Inflammatory macrophage treated with lipopolysaccharide for 4 hours (primary cell): ENCODE results near the gene MCRIP2.
"Not testable (repeated sequence)": the region's sequence is repeated elsewhere in the genome, so short reads cannot be mapped to it uniquely, and the experiment has no call there.

Source experiments
- DNase-seq: peaks from one replicate; pipeline ENCODE4 v3.0.0-alpha.2; 2020

The MCRIP2 gene, protein sequence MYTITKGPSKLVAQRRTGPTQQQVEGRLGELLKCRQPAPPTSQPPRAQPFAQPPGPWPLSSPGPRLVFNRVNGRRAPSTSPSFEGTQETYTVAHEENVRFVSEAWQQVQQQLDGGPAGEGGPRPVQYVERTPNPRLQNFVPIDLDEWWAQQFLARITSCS

DNA sequence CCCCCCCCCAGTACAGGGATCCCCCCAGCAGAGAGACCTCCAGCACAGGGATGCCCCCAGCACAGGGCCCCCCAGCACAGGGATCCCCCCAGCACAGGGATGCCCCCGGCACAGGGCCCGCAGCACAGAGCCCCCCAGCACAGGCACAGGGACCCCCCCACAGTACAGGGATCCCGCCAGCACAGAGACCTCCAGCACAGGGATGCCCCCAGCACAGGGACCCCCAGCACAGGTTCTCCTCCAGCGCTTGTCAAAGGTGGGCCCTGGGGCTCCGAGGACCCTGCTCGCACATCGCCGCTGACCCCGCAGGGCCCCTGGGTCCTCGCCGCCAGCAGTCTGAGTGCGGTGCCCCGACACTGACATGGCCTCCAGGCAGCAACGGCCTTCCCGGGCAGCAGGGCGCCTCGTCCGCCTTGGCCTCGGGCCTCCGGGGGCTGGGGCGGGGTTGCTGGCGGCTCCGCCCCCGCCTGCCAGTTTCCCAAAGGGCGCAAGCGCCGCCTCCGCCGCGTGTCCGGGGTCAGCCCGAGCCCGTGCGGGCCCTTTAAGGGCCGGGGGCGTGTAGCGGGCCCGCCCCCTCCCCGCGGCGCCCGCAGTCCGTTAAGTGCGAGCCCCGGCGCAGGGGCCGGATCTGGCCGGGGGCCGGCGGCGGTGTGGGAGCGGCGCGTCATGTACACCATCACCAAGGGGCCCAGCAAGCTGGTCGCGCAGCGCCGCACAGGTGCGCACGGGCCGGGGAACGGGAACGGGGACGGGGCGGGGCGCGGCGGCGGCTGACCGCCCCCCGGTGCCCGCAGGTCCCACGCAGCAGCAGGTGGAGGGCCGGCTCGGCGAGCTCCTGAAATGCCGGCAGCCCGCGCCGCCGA, at the start of gene MCRIP2:
TSS of gene MCRIP2 (plus strand) at position 503 of the 863 bp plus-strand sequence. CDS start at position 667, 164 bp downstream.
- peak; percentile 87 for DNase-seq

DNA sequence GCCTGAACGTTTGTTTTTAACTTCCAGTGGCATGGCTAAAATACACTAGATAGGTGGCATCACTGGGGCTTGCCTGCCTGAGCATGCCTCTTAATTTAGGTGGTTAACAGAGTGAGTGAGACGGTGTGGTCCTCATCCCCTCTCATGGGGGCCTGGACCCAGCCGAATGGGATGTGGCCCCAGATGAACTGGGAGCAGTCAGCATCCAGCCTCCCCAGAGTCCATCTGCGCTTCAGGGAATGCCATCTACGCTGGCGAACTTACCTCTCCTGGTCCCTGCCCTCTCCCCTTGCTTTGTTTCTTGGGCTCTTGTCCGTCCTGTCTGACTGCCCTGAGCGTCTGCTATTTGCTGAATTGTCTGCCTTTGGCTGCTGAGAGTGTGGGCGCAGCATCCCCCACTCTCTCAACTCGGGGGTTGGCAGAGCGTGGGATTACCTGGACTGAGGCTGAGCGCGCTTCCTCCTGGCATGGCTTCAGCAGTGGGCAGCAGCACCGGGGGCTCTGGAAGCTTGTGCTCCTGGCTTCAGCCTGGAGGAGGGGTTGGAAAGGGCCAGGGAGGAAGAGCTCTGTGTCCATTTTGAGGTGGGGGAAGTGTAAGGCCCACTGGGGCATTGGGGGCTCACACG, 49.6 kb upstream of the MCRIP2 start:
- DNase-seq, result no peak

DNA sequence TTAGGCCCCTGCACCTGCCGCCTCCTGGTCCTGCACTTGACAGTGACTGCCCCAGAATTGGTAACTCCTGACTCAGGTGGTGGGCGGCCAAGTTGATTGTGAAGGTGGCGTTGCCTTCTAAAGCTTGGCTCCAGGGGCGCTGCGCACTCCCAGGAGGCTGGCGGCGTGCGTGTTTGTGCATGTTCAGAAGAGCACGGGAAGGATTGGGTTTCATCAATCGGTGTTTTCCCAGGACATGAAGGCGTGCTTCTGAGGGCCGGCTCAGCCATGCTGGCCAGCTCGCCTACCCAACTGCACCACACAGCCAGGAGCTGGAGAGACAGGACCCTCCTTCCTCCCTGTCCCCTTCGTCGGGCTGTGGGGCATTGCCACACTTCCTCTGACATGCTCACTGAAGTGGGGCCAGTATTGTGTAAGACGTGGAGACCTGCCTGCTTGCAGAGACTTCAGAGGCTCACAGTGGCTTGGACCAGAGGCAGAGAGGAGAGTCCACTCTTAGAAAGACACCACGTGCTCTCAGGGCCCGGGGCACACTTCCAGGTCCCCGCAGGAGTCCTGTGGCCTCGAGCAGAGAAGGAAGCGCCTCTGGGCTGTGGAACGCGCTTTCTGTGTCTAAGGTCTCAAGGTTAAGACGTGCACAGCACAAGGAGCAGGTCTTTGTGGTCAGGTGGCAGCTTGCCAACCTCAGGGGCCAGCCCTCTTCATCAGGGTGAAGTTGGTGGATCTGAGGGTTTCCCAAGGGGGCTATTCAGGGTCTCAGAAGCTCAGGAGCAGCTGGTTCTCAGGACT, 48.9 kb upstream of the MCRIP2 start:
- peak; percentile 70 for DNase-seq

DNA sequence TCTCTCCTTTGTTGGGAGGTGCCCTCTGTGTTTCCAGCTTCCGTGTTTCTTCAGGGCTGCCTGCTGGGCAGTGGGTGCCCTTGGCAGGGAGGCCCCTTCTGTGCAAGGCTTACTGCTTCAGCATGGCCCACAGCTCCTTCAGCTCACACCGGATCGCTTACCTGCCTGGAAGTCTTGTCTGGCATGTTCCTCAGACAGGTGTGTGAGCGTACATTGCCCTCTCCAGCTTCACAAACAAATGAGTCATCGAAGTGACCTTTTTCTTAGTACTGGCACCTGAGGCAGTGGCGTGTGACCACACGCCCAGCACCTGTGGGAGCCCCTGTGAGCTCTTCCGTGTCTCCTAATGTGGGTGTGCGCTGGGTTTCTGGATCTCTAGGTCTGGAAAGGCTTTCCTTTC, 48.2 kb upstream of the MCRIP2 start:
- no peak for DNase-seq

DNA sequence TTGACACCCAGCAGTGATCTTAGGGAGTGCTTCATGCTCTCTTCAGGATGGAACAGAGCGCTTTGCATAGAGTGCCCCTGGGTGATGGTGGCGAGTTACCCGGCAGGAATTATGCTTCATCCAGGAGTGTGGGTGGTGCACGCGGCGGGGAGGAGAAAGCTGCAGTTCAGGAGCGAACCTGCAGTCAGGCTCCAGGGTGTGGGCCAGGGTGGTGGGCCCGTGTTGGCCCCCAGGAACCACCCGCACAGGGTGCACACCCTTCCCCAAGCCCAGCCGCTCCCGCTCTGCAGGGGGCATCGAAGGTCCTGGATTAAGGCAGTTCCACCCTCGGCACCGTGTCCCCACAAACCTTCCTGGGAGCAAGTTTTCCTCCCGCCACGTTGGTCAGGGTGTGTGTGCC, 47.8 kb upstream of the MCRIP2 start:
- no peak for DNase-seq

DNA sequence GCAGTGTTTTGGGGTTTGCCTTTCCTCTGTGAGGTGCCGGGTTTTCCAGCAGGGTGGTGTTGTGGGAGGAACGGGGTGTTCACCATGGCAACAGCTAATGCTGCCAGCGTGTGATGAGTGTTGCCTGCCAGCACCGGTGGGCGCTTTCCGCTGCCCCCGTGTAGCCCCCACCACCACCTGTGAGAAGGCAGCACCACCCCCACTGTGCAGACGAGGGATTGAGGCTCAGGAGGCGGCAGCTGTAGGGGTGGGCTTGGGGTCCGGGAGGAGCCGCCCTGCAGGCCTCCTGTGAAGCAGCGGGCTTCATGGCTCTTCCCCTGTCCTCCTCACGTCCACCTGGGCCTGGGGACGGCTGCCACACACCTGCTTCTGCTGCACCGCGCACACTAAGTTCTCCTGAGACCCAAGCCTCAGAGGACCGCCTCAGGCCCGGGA, 46.5 kb upstream of the MCRIP2 start:
- DNase-seq, result no peak

DNA sequence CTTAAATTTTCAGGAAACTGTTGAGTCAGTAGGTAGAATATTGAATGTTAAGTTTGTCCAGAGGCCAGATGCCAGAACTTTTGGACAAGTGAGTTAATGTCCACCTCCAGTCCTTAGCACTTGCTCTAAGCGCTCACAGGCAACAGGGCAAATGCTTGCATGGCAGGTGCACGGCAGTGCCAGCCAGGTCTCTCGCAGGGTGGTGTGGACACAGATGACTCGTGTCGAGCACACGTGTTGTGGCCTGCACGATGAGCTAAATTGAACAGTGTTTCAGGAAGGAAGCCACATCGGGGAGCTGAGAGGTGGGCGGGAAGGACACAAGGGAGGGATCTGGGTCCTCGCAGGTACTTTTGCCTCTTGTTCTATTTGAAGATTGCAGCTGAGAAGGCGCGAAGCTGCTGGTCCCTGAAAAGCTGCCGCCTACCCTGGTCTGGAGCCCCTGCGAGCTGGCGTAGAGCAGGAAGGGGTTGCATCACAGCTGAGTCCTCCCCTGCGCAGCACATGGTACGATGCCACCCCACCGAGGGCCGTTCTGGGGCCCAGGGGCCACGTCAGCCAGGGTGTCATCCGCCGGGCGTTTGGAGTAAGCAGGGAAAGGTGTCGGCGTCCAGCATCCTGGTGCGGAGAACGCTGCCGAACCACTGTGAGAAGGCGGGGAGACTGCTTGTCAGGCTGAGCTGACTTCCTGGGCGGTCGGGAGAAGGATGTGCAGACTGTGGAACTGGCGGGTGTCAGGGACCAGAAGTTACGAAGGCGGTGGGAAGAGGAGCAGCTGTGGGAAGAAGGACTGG, 45.5 kb upstream of the MCRIP2 start:
- peak; percentile 31 for DNase-seq

DNA sequence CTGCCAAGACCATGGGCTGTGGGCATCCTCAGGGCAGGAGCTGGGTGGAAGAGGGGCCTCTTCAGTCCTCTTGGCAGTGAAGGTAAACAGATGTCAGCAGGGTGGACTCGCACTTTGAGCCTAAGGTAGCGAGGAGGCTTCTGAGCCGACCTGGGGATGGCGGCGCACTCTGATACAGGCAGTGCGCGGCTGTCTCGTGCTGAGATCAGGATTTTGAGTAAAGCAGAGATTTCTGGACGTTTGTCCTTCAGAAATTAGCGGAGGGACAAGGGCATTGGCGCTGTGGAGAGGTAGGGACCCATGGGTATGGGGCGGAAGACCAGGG, 44.9 kb upstream of the MCRIP2 start:
- DNase-seq, result no peak

DNA sequence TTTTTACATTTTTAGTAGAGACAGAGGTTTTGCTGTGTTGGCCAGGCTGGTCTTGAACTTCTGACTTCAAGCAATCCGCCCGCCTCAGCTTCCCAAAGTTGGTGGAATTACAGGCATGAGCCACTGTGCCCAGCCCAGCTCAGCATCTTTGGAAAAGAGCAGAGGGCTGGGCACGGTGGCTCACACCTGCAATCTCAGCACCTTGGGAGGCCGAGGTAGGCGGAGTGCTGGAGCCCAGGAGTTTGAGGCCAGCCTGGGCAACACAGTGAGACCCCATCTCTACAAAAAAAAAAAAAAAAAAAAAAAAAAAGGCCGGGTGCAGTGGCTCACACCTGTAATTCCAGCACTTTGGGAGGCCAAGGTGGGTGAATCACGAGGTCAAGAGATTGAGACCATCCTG, 44.0 kb upstream of the MCRIP2 start:
- not testable (repeated sequence) for DNase-seq

DNA sequence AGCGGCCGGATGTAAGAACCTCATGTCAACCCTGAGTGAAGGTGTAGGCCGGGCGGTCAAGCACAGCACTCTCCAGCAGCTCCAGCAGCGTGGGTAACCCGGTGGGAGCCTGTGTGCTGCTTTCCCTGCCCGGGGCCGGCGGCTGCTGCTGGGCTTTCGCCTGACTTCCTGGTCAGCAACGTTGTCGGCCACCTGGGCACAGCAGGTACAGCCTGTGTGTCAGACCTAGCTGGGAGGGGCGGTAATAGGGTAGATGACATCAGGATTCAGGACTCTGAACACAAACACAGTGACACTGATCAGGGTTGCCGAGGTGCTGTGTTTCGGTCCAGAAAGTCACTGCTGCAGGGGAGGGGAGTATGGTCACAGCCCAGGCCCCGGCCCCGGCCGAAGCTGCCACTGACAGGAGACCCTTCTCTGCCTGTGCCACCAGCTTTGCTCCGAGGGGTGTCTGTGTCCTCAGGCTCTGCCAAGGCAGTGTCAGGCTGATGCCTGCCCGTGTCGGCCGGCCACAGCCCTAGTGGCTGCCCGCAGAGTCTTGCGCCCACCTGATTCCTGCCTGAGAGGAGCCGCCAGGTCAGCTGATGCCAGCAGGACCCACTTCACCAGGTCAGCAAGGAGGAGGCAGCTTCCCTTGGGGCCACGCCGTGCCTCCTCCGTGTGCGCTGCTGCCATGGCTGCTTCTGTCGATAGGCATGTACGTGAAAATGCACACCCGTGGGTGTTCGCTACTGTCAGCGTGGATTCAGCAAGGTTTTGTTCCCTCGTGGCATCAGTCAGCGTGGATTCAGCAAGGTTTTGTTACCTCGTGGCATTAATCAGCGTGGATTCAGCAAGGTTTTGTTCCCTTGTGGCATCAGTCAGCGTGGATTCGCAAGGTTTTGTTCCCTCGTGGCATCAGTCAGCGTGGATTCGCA, 42.5 kb upstream of the MCRIP2 start:
- no peak for DNase-seq

DNA sequence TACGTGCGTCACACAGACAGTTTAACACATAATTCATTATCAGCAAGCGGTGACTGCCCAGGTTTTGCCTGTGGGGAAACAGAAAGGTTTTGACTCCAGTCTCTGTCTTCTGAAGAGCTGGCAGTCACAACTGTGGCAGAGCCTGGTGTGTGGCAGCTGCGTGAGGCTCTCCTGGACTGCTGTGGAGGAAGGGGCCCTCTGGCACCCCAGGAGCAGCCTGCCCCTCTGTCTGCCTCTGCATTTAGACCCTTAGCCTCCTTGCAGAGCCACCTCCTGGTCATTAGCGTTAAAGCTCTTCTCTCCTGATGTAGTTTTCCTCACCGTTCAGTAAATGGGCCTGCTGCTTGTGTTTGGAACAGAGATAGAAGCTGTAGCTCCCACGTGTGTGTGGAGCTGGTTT, 40.8 kb upstream of the MCRIP2 start:
- DNase-seq, result no peak

DNA sequence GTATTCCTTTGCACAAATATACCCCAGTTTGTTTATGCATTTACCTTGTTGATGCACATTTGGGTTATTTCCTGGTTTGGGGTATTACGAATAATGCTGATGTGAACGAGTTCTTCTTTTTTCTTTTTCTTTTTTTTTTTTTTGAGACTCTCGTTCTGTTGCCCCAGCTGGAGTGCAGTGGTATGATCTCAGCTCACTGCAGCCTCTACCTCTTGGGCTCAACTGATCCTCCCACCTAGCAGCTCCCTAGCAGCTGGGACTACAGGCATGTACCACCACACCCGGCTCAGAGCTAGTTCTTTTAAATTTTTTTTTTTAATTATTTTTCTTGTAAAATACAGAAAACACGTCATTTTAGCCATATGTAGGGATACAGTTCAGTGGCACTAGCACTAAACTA, 37.7 kb upstream of the MCRIP2 start:
- DNase-seq, result no peak

DNA sequence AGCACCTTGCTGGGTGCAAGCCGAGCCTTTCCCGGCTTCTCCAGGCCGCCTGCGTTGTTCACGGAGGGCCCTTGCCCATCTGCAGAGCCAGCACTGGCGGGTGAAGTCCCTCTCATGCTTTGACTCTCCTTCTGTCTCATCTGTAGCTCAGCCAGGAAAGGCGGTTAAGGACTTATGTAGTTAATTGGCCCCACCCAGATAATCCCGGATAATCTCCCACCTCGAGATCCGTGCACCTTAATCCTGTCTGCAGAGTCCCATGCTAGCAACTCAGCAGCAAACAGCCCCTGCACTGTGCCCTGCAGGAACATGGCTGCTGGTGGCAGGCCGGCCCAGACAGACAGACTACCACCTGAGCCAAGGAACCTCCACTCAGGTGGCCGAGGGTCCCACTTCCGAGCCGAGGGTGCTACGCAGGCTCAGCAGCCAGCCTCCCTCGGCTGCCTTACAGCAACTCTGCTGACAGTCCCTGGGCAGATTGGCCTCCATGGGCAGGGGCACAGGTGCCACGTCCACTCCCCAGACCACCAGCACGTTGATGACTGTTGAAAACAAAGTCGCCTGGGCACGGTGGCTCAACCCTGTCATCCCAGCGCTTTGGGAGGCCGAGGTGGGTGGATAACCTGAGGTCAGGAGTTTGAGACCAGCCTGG, 34.8 kb upstream of the MCRIP2 start:
- DNase-seq, result no peak

DNA sequence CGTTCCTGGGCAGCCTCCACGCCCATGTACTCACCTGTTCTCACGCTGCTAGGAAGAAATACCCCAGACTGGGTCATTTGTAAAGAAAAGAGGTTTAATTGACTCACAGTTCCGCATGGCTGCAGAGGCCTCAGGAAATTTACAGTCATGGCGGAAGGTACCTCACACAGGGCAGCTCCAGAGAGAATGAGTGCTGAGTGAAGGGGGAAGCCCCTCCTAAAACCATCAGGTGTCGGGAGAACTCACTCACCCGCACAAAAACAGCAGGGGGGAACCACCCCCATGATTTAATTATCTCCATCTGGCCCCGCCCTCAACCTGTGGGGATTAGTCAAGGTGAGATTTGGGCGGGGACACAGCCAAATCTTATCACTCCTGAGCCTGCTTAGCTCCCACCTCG, 33.6 kb upstream of the MCRIP2 start:
- no peak for DNase-seq

DNA sequence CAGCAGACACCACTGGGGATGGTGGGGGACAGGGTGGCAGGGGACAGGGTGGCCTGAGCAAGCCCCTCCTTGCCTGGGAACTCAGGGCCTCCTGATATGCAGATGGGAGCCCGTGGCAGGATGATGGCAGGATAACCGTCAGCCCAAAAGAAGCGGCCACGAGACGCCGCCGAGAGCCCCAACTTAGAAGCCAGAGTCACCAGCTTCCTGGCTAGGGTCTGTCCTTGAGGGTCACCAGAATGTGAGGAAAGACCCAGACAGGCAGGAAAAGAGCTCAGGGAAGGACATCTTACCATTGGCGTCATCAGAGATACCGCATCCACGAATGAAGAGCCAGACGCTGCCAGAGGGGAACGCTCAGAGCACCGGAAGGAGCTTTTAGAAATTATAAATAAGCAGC, 32.3 kb upstream of the MCRIP2 start:
- no peak for DNase-seq

DNA sequence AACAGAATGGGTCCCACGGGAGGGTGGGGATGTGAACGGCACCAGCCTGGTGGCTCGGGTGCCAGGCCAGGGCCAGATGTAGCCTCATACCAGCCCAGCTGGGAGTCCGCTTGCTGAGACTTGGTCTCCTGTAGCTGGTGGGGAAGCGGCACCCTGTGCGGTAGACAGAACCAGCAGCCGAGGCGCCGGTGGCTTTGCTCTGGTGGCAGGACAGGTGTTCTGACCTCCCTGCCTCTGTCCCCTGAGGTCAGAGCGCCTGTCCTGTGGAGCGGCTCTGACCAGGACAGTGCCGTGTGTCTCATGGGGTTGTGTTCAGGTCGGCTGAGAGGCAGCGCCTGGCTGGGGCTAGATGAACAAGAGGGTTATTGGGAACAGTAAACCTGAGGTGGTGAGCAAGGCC, 31.6 kb upstream of the MCRIP2 start:
- DNase-seq, result no peak

DNA sequence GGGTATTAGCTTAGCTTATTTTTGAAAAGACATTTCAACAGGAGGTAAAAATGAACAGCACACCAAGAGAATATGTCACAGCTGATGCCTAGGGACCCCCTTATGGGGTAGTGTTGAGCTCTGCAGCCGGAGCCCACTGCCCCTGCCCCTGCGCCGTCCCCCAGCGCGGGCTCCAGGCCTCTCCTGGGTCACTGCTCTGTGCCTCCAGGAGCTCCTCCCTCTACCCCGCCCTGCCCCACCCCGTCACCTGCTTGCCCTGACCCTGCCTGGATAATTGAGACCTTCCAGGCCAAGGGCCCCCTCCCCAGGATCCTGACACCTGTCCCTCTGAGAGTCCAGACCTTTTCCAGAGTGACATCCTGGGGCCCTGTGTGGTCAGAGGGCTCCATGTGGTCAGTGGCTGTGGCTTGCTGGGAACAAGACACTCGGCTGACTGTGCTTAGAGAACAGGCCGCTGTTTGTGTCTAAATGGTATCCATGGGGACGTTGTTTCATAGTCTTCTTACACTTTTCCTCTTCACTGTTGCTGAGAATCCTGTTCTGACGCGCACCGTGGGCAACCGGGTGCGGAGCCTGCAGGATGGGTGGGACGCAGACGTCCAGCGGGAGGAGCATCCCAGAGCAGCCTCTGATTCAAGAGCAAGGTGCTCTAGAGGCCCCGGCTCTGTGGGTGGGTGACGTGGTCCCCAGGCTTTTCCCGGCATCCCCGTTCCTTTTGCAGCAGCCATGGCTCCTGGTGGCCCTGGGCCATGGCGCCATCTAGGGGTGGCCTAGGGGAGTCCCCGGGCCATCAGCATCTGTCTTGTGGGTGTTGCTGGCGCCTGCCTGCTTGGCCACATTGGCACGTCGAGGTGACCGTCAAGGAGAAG, 30.9 kb upstream of the MCRIP2 start:
- DNase-seq, result peak; percentile 61

DNA sequence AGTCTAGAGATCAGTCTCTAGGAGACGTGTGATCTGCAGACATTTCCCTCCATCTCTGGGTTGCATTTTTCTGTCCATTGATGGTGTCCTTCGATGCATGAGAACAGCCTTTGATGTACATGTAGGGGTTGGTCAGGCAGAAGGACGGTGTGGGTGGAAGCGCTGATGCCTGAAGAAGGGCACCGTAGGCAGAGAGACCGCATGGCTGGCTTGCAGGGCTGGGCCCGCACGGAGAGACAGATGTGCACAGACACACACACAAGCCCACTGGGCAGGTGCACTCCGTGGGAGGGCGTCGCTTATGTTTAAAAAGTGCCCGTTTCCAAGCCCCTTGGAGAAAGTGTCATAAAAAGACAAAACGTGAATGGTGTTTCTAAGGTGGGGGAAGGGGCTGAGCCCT, 26.5 kb upstream of the MCRIP2 start:
- DNase-seq, result no peak

DNA sequence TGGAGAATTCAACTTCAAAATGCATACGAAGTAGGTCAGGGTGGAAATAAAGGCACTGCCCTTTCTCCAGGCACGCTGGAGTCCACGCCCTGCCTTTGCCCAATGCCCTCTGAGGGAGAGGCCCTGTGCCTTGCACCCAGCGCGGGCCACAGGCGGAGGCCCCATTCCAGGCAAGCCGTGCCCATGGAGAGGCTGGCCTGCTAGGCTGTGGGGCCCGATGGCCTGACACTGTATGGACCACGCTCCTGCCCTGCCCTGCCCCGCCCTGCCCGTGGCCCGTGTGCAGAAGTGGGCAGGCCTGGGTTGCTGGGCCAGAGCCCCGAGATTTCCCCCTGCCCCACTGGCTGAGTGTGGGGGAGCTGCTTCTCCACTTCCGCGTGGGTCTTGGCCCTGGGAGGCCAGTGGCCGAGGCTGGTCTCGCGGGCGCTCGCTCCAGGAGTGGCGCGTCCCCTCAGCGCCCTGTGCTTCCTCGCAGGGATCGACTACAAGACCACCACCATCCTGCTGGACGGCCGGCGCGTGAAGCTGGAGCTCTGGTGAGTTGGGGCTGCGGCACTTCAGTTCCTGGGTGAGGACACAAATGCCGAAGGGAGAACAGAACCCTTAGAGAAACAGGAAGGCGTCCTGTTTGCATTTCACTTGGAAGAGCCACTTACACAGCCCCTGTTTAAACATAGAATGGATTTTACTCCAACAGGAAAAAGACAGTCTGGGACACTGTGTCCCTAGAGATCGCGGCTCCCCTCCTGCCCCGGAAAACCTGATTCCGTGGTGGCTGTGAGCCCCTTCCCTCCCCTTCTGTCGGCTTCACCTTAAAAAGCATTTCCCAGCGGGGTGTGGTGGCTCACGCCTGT, 24.7 kb upstream of the MCRIP2 start:
- no peak for DNase-seq
